Activated T-cell treated with anti-CD3 and anti-CD28 coated beads for 48 hours (primary cell): ENCODE results near the gene LRRC26.
"Not testable (repeated sequence)": the region's sequence is repeated elsewhere in the genome, so short reads cannot be mapped to it uniquely, and the experiment has no call there.

Source experiments
- DNase-seq: peaks from one replicate; pipeline ENCODE4 v3.0.0-alpha.2; 2020; ENCODE audit warnings: low read depth

LRRC26 gene

DNA sequence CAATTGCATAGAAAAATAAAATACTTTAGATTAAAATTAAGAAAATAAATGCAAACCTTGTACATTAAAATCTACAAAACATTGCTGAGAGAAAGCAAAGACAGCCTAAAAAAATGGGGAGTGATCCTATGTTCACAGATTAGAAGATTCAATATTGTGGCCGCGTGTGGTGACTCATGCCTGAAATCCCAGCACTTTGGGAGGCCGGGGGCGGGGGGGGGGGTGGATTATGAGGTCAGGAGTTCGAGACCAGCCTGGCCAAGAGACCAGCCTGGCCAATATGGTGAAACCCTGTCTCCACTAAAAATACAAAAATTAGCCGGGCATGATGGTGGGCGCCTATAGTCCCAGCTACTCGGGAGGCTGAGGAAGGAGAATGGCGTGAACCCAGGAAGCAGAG, 34.7 kb downstream of the LRRC26 start:
- DNase-seq: not testable (repeated sequence)

DNA sequence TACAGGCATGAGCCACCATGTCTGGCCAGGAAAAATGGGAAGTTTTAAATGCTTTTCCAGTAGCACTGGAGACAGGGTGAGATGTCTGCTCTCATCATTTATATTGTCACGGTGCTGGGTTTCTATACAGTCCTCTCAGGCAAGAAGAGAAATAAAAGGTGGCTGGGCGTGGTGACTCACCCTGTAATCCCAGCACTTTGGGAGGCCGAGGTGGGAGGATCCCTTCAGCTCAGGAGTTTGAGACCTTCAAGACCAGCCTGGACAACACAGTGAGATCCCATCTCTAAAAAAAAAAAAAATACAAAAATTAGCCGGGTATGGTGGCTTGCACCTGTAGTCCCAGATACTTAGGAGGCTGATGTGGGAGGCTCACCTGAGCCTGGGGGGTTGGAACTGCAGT, 35.7 kb downstream of the LRRC26 start:
- no peak for DNase-seq

DNA sequence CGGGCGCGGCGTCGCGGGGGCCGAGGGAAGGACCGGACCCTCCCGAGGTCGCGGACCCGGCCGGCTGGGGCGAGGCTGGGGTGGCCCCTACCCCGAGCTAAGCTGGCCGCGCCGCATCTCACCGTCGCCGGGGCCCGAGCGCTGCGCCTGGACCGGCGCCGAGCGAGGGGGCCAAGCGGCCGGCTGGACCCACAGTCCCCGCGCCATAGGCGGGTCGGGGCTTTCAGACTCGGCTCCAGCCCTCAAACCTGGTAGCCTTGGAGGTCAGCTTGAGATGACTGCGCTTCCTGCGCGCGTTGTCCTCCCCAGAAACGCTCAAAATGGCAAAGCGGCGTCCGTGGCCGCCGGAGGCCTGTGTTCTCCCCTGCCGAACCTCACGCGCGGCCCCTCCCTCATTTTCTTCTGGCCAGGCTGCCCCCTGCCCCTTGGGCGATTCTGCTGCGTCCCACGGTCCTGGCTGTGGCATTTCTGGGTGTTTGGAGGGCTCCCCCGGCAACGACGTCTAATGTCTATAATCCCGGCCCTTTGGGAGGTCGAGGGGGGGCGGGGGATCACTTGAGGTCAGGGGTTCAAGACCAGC, 39.6 kb downstream of the LRRC26 start:
- DNase-seq: no peak

- peak; percentile 90 for DNase-seq
Observed at GRCh38 chr9:137129456-137130175, 40.2 kb downstream of the LRRC26 start.

- no peak for DNase-seq
Observed at GRCh38 chr9:137128862-137129455, 40.9 kb downstream of the LRRC26 start.

DNA sequence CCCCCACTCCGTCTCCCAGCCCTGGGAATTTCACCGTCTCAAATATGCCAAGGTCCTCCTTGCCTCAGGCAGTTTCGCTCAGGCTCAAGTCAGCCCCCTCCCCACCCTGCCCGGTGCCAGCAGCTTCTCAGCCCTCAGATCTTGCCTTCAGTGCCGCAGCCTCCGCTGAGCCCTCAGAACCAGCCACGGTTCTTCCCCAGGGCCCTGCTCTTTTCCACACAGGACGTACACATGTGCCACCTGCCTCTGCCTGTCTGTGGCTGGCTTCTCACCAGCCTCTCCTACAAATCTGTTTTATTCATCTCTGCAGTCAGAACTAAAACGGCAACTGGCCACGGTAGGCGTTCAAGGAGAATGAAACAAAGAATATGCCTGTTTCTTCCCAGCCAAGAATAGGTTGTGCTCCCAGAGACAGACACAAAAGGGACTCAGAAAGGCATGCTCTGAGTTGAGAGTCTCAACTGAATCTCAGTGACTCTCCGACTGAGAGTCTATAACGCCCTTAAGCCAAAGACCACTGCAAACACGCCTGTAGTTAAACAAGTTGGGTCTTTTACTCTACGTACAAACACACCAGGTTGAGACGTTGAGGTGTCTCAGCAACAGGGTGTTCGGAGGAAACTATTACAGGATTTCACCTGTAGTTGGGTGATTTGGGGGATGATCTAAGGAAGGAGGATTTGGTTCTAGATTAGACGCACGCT, 41.5 kb downstream of the LRRC26 start:
- DNase-seq: peak; percentile 20

DNA sequence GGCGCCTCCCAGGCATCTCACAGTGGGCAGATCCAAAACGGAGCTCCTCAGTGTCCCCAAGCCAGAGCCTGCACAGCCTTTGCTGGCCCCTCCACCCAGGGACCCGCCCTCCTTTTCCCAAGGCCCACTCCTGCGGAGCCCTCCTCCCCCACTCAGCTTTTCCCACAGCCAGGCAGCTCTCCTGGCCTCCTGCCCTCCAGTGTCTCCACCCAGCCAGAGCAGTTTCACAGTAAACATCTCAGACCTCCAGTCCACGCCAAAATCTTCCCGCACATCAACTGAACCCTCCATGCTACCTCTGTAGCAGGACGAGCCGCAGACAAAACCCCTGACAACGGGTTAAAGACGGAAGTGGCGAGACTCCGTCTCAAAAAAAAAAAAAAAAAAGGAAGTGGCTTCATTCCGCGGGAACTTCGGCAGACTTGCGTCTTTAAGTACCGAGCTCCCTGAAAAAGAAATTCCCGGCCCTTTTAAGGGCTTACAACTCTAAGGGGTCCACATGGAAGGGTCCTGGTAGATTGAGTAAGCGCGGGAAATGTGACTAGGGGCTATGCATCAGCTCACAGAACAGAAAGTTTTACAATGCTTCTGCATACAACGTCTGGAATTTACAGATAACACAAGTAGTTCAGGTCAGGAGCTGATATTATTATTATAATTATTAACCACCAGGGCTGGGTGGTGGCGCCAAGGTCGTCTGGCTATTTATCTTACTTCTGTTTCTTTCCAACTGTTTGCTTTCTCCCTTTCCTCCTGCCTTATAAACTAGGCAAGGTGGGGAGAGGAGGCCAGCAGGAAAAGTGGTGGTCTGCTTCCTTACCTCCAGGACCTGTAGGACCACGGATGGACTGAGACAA, 42.3 kb downstream of the LRRC26 start:
- DNase-seq: no peak

GRCh38 chr9:137126786-137127185, 43.1 kb downstream of the LRRC26 start:
- DNase-seq: no peak

- DNase-seq: not testable (repeated sequence)
Observed at GRCh38 chr9:137123952-137124462, 45.8 kb downstream of the LRRC26 start.

- DNase-seq: no peak
Observed at GRCh38 chr9:137123468-137123837, 46.4 kb downstream of the LRRC26 start.

- DNase-seq: not testable (repeated sequence)
Observed at GRCh38 chr9:137122796-137123467, 46.9 kb downstream of the LRRC26 start.

GRCh38 chr9:137121927-137122795, 47.7 kb downstream of the LRRC26 start:
- DNase-seq: not testable (repeated sequence)
